GM19397 (cell line): ENCODE measurements around the gene PTPRM.

Source experiments
- ATAC-seq: cut with Tn5 transposase; IDR thresholded peaks from one replicate; pipeline ENCODE4 v1.9.1; 2021; ENCODE audit warnings: mild to moderate bottlenecking, moderate library complexity; ENCODE audit not compliant: unreplicated experiment

The PTPRM gene

GRCh38 chr18:7844418-7844817 lies 277.3 kb downstream of the PTPRM start:
- ATAC-seq, result no peak

- no peak for ATAC-seq
Measured at GRCh38 chr18:7846335-7846734, 279.2 kb downstream of the PTPRM start.

- no peak for ATAC-seq
Measured at GRCh38 chr18:7847357-7848053, 280.4 kb downstream of the PTPRM start.

- no peak for ATAC-seq
Measured at GRCh38 chr18:7848054-7848412, 280.9 kb downstream of the PTPRM start.

GRCh38 chr18:7850446-7850845 lies 283.3 kb downstream of the PTPRM start:
- ATAC-seq, result no peak

GRCh38 chr18:7855028-7855427 lies 287.9 kb downstream of the PTPRM start:
- ATAC-seq, result no peak

GRCh38 chr18:7855671-7856070 lies 288.6 kb downstream of the PTPRM start:
- no peak for ATAC-seq

GRCh38 chr18:7856116-7856515 lies 289.0 kb downstream of the PTPRM start:
- no peak for ATAC-seq

- no peak for ATAC-seq
Measured at GRCh38 chr18:7856733-7857132, 289.6 kb downstream of the PTPRM start.

- ATAC-seq, result no peak
Measured at GRCh38 chr18:7857562-7857961, 290.4 kb downstream of the PTPRM start.

GRCh38 chr18:7859122-7859521 lies 292.0 kb downstream of the PTPRM start:
- no peak for ATAC-seq

GRCh38 chr18:7870266-7870665 lies 303.1 kb downstream of the PTPRM start:
- ATAC-seq, result no peak

GRCh38 chr18:7870855-7871254 lies 303.7 kb downstream of the PTPRM start:
- ATAC-seq, result no peak

- ATAC-seq, result no peak
Measured at GRCh38 chr18:7871560-7872456, 304.7 kb downstream of the PTPRM start.

GRCh38 chr18:7872569-7872968 lies 305.5 kb downstream of the PTPRM start:
- ATAC-seq, result no peak

GRCh38 chr18:7873316-7873715 lies 306.2 kb downstream of the PTPRM start:
- no peak for ATAC-seq

GRCh38 chr18:7876354-7877104 lies 309.4 kb downstream of the PTPRM start:
- no peak for ATAC-seq

GRCh38 chr18:7877609-7878008 lies 310.5 kb downstream of the PTPRM start:
- ATAC-seq, result no peak

GRCh38 chr18:7878265-7879211 lies 311.4 kb downstream of the PTPRM start:
- no peak for ATAC-seq

GRCh38 chr18:7879717-7880116 lies 312.6 kb downstream of the PTPRM start:
- ATAC-seq, result no peak
